Measurements from ENCODE around the gene TTC9C. TPM values are rescaled to one million over a fixed set of nuclear protein-coding genes. Genes with fewer than 3 reads are reported as not detected.
A peak's percentile ranks its signal among the peaks of the same experiment; 100 is the strongest.

TTC9C gene
- total RNA-seq = 10 to 100 TPM; 19.2 to 26.2 (median 25.8) TPM

DNA sequence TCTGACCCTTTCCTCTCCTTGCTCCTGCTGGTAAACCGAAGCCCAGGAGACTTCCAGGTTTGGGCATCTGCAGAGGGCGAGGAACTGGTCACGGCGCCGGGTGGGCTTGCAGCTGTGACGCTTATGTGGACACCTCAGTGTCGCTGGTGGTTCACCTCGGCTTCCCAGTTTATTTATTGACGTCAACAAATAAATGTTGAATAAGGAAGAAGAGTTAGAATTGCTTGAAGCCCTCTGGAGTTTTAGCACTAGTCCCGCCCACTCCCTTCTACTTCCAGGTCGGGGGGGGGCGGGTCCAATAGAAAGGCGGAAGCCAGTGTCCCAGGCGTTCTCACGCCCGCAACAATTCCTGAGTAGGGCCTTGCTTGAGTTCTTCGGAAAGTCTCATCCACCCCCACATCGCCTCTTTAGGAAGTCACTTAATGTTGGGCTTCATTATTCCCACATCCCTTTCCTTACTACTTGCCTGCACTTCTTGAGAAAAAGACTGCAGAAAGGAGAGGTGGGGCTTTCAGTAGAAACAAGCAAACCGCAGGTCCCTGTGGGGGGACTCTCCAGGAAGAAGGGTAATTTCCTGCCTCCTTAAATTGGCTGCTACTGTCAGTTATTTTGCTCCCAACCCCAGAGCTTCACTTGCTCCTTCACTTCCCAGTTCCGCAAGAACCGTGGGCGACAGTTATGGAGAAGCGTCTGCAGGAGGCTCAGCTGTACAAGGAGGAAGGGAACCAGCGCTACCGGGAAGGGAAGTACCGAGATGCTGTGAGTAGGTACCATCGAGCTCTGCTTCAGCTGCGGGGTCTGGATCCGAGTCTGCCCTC lies at the start of gene TTC9C:
Gene TTC9C, plus strand, starts transcription at position 316 of the 818 bp plus-strand sequence. Its CDS starts 363 bp downstream, at position 679.
- Histone ChIP-seq H3K4me1 (peaks cover 3 to 17% of the 10 kb centered on the region in 2 donors), H3K27me3 (no peaks in the 10 kb centered on the region), H3K27ac (peak within 1 kb of the TSS; percentile 93 to 97), H3K9me3 (no peaks in the 10 kb centered on the region), H3K4me3 (peak within 1 kb of the TSS; percentile 86 to 98 (median 92)), H3K36me3 (no peaks in the 10 kb centered on the region)
- DNase-seq (ENCODE audit: low spot score in 2 of 2) = peak; percentile 86 to 88
- intact Hi-C loops (cut with DNase I; ENCODE audit: low total_unique reads) = no loop called here
- TF ChIP-seq, protein P1, sequence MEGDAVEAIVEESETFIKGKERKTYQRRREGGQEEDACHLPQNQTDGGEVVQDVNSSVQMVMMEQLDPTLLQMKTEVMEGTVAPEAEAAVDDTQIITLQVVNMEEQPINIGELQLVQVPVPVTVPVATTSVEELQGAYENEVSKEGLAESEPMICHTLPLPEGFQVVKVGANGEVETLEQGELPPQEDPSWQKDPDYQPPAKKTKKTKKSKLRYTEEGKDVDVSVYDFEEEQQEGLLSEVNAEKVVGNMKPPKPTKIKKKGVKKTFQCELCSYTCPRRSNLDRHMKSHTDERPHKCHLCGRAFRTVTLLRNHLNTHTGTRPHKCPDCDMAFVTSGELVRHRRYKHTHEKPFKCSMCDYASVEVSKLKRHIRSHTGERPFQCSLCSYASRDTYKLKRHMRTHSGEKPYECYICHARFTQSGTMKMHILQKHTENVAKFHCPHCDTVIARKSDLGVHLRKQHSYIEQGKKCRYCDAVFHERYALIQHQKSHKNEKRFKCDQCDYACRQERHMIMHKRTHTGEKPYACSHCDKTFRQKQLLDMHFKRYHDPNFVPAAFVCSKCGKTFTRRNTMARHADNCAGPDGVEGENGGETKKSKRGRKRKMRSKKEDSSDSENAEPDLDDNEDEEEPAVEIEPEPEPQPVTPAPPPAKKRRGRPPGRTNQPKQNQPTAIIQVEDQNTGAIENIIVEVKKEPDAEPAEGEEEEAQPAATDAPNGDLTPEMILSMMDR (IDR thresholded peaks at IDR 0.05) = no peak
- peak; percentile 91 for TF ChIP-seq POLR2A (IDR thresholded peaks at IDR 0.05)
- peak; percentile 63 to 90 (median 88) for TF ChIP-seq POLR2AphosphoS5 (IDR thresholded peaks at IDR 0.05)

DNA sequence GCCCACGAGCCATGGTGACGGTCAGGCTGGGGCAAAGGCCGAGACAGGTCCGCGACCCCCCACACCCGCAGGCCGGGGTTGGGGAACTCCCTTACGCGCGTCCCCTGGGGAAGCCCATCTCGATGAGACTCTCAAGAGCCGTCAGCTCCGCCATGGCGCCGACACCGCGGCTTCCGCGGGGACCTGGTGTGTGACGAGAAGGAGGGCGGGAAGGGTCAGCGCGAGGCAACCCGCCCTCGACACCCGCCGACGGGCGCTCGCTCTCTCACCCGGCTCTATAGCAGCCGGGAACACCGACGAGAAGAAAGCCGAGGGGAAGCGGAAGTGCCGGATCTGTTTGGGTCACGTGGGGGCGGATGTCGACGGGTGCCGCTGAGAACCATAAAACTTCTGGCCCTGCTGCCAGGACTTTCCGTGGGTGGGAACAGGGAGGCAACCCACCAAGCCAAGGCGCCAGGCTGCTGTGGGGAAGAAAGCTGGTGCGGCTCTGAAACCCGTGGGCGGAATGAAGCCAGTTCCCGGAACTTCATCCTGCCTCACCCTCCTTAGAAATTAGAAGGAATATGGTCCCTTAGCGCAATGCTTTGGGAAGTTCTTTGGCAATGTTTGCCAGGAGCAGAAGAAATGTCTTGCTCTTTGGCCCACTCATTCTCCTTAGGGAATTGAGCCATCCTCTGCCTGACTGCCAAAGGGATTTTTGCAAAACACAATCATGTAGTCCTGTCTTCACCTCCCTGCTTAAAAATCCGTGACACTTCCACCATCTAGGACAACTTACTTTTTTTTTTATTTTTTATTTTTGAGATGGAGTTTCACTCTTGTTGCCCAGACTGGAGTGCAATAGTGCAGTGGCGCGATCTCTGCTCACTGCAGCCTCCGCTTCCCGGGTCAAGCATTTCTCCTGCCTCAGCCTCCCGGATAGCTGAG lies 49.3 kb upstream of the TTC9C start, which contains the start of gene UBXN1:
Gene UBXN1, minus strand, starts transcription at position 304 of the 927 bp plus-strand sequence. Its CDS starts 150 bp downstream, at position 154.
- H3K4me3 ChIP-seq = peak within 1 kb of the TSS; percentile 85 to 98 (median 98)
- H3K9me3 ChIP-seq = no peaks in the 10 kb centered on the region
- TF ChIP-seq, protein P1 (IDR thresholded peaks at IDR 0.05) = no peak
- TF ChIP-seq POLR2AphosphoS5 (IDR thresholded peaks at IDR 0.05) (peak; percentile 93 to 96 (median 95)), POLR2A (IDR thresholded peaks at IDR 0.05) (peak; percentile 48)
- no peaks in the 10 kb centered on the region for H3K36me3 ChIP-seq
- peaks cover 3 to 8% of the 10 kb centered on the region in 2 donors for H3K4me1 ChIP-seq
- H3K27ac ChIP-seq = peak within 1 kb of the TSS; percentile 92 to 93
- no peaks in the 10 kb centered on the region for H3K27me3 ChIP-seq
- peak; percentile 86 for DNase-seq (ENCODE audit: low spot score in 2 of 2)
- intact Hi-C loops (cut with DNase I; ENCODE audit: low total_unique reads) = loop anchor here (5.0 kb wide), 1 partner anchor 862 kb away; the partner anchor contains the start of gene FADS1

- no peaks in the 10 kb centered on the region for H3K9me3 ChIP-seq
- no peak for DNase-seq (ENCODE audit: low spot score in 2 of 2)
- peaks cover 3 to 8% of the 10 kb centered on the region in 2 donors for H3K4me1 ChIP-seq
- no peak for TF ChIP-seq POLR2AphosphoS5 (IDR thresholded peaks at IDR 0.05)
- TF ChIP-seq, protein P1 (IDR thresholded peaks at IDR 0.05) = peak; percentile 38 to 63 (median 57)
- no peaks in the 10 kb centered on the region for H3K27me3 ChIP-seq
- H3K4me3 ChIP-seq = no peak overlapping the region
- peak overlapping the region; percentile 25 to 62 for H3K27ac ChIP-seq
- intact Hi-C loops (cut with DNase I; ENCODE audit: low total_unique reads) = no loop called here
- no peaks in the 10 kb centered on the region for H3K36me3 ChIP-seq
Measured at GRCh38 chr11:62680825-62681240, 47.5 kb upstream of the TTC9C start.

GRCh38 chr11:62682518-62682917 lies 45.8 kb upstream of the TTC9C start:
- H3K27ac ChIP-seq = no peak overlapping the region
- TF ChIP-seq POLR2AphosphoS5 (IDR thresholded peaks at IDR 0.05) = no peak
- intact Hi-C loops (cut with DNase I; ENCODE audit: low total_unique reads) = no loop called here
- H3K9me3 ChIP-seq = no peaks in the 10 kb centered on the region
- H3K4me1 ChIP-seq = peaks cover 3 to 8% of the 10 kb centered on the region in 2 donors
- H3K36me3 ChIP-seq = no peaks in the 10 kb centered on the region
- DNase-seq (ENCODE audit: low spot score in 2 of 2) = no peak
- H3K4me3 ChIP-seq = no peak overlapping the region
- H3K27me3 ChIP-seq = no peaks in the 10 kb centered on the region

Measured in breast epithelium (tissue), 4 donors.